Parathyroid adenoma (tissue), 2 donors: ENCODE results near the gene PCDH17.

Experiments used
- H2AFZ ChIP-seq: fragments of 300-600 bp; sonication (generic); one replicate; pipeline ENCODE4 v1.7.0; 2017; ENCODE audit warnings: antibody characterized with exemption, mild to moderate bottlenecking
- H3K27ac ChIP-seq: fragments of 300-600 bp; sonication (generic); one replicate; pipeline ENCODE4 v1.7.0; 2017
- H3K27me3 ChIP-seq: fragments of 300-600 bp; sonication (generic); one replicate; pipeline ENCODE4 v1.7.0; 2017; ENCODE audit warnings: low read length; ENCODE audit not compliant: control insufficient read depth, insufficient read depth
- H3K36me3 ChIP-seq: fragments of 300-600 bp; sonication (generic); one replicate; pipeline ENCODE4 v1.7.0; 2017; ENCODE audit warnings: low read length; ENCODE audit not compliant: control insufficient read depth, insufficient read depth
- H3K4me1 ChIP-seq: fragments of 300-600 bp; sonication (generic); one replicate; pipeline ENCODE4 v1.7.0; 2017; ENCODE audit warnings: control low read depth
- H3K4me2 ChIP-seq: fragments of 300-600 bp; sonication (generic); one replicate; pipeline ENCODE4 v1.7.0; 2017; ENCODE audit warnings: low read length
- H3K4me3 ChIP-seq: fragments of 300-600 bp; sonication (generic); one replicate; pipeline ENCODE4 v1.7.0; 2017; ENCODE audit warnings: low read depth, low read length
- H3K79me2 ChIP-seq: fragments of 300-600 bp; sonication (generic); one replicate; pipeline ENCODE4 v1.7.0; 2017; ENCODE audit warnings: control low read depth
- H3K9ac ChIP-seq: fragments of 300-600 bp; sonication (generic); one replicate; pipeline ENCODE4 v1.7.0; 2017; ENCODE audit warnings: mild to moderate bottlenecking
- H3K9me3 ChIP-seq: fragments of 300-600 bp; sonication (generic); one replicate; pipeline ENCODE4 v1.7.0; 2017; ENCODE audit warnings: low read length; ENCODE audit not compliant: control insufficient read depth
- CTCF ChIP-seq: fragments of 300-600 bp; sonication (generic); IDR thresholded peaks from one replicate; pipeline ENCODE4 v1.7.0; 2017; ENCODE audit warnings: antibody characterized with exemption, mild to moderate bottlenecking
- donor health status: primary hyperparathyroidism.

The PCDH17 gene

GRCh38 chr13:57739089-57739488 lies 107.5 kb downstream of the PCDH17 start:
- Histone ChIP-seq H3K4me2 (no peak overlapping the region), H3K79me2 (no peaks in the 10 kb centered on the region), H3K27me3 (no peaks in the 10 kb centered on the region), H3K4me3 (no peak overlapping the region), H3K27ac (no peak overlapping the region), H3K9ac (no peak overlapping the region), H3K4me1 (no peaks in the 10 kb centered on the region), H2AFZ (no peak overlapping the region), H3K36me3 (no peaks in the 10 kb centered on the region), H3K9me3 (no peaks in the 10 kb centered on the region)
- no peak for TF ChIP-seq CTCF

- no peaks in the 10 kb centered on the region for H3K79me2 ChIP-seq
- no peaks in the 10 kb centered on the region for H3K4me1 ChIP-seq
- H3K27ac ChIP-seq: no peak overlapping the region
- no peak overlapping the region for H3K9ac ChIP-seq
- no peaks in the 10 kb centered on the region for H3K36me3 ChIP-seq
- no peaks in the 10 kb centered on the region for H3K27me3 ChIP-seq
- H3K4me3 ChIP-seq: no peak overlapping the region
- no peak for TF ChIP-seq CTCF
- no peak overlapping the region for H2AFZ ChIP-seq
- no peak overlapping the region for H3K4me2 ChIP-seq
- H3K9me3 ChIP-seq: no peaks in the 10 kb centered on the region
Observed at GRCh38 chr13:57739543-57740190, 108.1 kb downstream of the PCDH17 start.

- no peak overlapping the region for H3K9ac ChIP-seq
- no peaks in the 10 kb centered on the region for H3K9me3 ChIP-seq
- no peaks in the 10 kb centered on the region for H3K79me2 ChIP-seq
- H3K4me3 ChIP-seq: no peak overlapping the region
- H3K27me3 ChIP-seq: no peaks in the 10 kb centered on the region
- no peak overlapping the region for H2AFZ ChIP-seq
- no peaks in the 10 kb centered on the region for H3K4me1 ChIP-seq
- TF ChIP-seq CTCF: no peak
- no peak overlapping the region for H3K27ac ChIP-seq
- no peaks in the 10 kb centered on the region for H3K36me3 ChIP-seq
- no peak overlapping the region for H3K4me2 ChIP-seq
Observed at GRCh38 chr13:57740719-57741118, 109.2 kb downstream of the PCDH17 start.

- H3K79me2 ChIP-seq: no peaks in the 10 kb centered on the region
- H3K36me3 ChIP-seq: no peaks in the 10 kb centered on the region
- no peak overlapping the region for H3K9ac ChIP-seq
- H3K4me3 ChIP-seq: no peak overlapping the region
- H3K4me2 ChIP-seq: no peak overlapping the region
- no peak overlapping the region for H2AFZ ChIP-seq
- TF ChIP-seq CTCF: no peak
- H3K27me3 ChIP-seq: no peaks in the 10 kb centered on the region
- no peaks in the 10 kb centered on the region for H3K9me3 ChIP-seq
- no peak overlapping the region for H3K27ac ChIP-seq
- no peaks in the 10 kb centered on the region for H3K4me1 ChIP-seq
Observed at GRCh38 chr13:57748096-57748495, 116.6 kb downstream of the PCDH17 start.

GRCh38 chr13:57760951-57761350 lies 129.4 kb downstream of the PCDH17 start:
- Histone ChIP-seq H3K9me3 (no peaks in the 10 kb centered on the region), H3K79me2 (no peaks in the 10 kb centered on the region), H3K27ac (no peak overlapping the region), H3K4me2 (no peak overlapping the region), H3K36me3 (no peaks in the 10 kb centered on the region), H3K4me3 (no peak overlapping the region), H3K27me3 (no peaks in the 10 kb centered on the region), H3K4me1 (no peaks in the 10 kb centered on the region), H2AFZ (no peak overlapping the region), H3K9ac (no peak overlapping the region)
- no peak for TF ChIP-seq CTCF
